Endothelial cell of umbilical vein (primary cell): ENCODE measurements around the gene ZC3HAV1L. TPM values are rescaled to one million over a fixed set of nuclear protein-coding genes. Genes with fewer than 3 reads are reported as not detected.

Experiments
- BruUV-seq: library from RNA; stranded (reverse); fragments of 400-500 nt; replicated peaks from 2 replicates; lab custom pipeline; 2021; lab: Mats Ljungman, UMichigan
- CTCF ChIA-PET: fragments of 300-600, 350-600 bp; sonication (Branson Sonifier 250); formaldehyde crosslinking; loops from one replicate; lab custom pipeline; 2021; ENCODE audit warnings: antibody characterized with exemption, inconsistent platforms; lab: Charles Lee
- POLR2A ChIA-PET: fragments of 300-600, 350-600 bp; sonication (Branson Sonifier 250); formaldehyde crosslinking; loops from one replicate; lab custom pipeline; 2021; ENCODE audit warnings: antibody characterized with exemption, inconsistent platforms; lab: Charles Lee
- DNase-seq: peaks from one replicate; pipeline ENCODE4 v3.0.0-alpha.2; 2011; ENCODE audit warnings: low read depth, low spot score
- FAIRE-seq: peaks from 2 replicates; lab custom pipeline; 2011; peaks lifted over from hg19 to GRCh38; lab: Jason Lieb, UNC
- H2AFZ ChIP-seq: 2 replicates; pipeline ENCODE4 v1.6.0; 2012; ENCODE audit warnings: low read depth, low read length, control low read depth, inconsistent platforms
- H3K27ac ChIP-seq: 2 replicates; pipeline ENCODE4 v1.5.1; 2011; ENCODE audit warnings: low read depth, mild to moderate bottlenecking, control low read depth, low read length, moderate library complexity; ENCODE audit not compliant: insufficient read depth
- H3K27me3 ChIP-seq, 2 experiments: 2 replicates each; pipeline versions ENCODE4 v1.6.0 to v1.6.1; 2011; ENCODE audit warnings: low read length in 2 of 2, mixed read lengths in 1 of 2; ENCODE audit not compliant: control insufficient read depth in 2 of 2, insufficient read depth in 2 of 2
- H3K36me3 ChIP-seq, 2 experiments: 2 replicates in 1 of 2; 3 replicates in 1 of 2; pipeline ENCODE4 v1.5.1; 2011; ENCODE audit warnings: low read length in 2 of 2, mild to moderate bottlenecking in 1 of 2, moderate library complexity in 1 of 2; ENCODE audit not compliant: control insufficient read depth in 2 of 2, insufficient read depth in 2 of 2; ENCODE audit errors: extremely low read depth in 1 of 2
- H3K4me1 ChIP-seq: 3 replicates; pipeline ENCODE4 v1.5.1; 2011; ENCODE audit warnings: mild to moderate bottlenecking, low read length; ENCODE audit not compliant: control insufficient read depth, insufficient read depth; ENCODE audit errors: extremely low read depth
- H3K4me2 ChIP-seq: 2 replicates; pipeline ENCODE4 v1.6.1; 2011; ENCODE audit warnings: low read length, control low read depth, mixed read lengths; ENCODE audit not compliant: insufficient read depth
- H3K4me3 ChIP-seq, 3 experiments: fragments of 200-600 bp in 1 of 3; sonication (generic), shearing (Covaris generic) in 1 of 3; replicated peaks in 1 of 3; 2 replicates each; pipeline ENCODE4 v1.5.1; 2011 to 2016; ENCODE audit warnings: control low read depth in 3 of 3, low read length in 3 of 3, mild to moderate bottlenecking in 2 of 3, inconsistent platforms in 1 of 3, low read depth in 1 of 3, moderate library complexity in 1 of 3; ENCODE audit not compliant: insufficient read depth in 1 of 3
- H3K79me2 ChIP-seq: 2 replicates; pipeline ENCODE4 v1.6.0; 2012; ENCODE audit warnings: low read length, inconsistent platforms; ENCODE audit not compliant: control insufficient read depth, insufficient read depth
- H3K9ac ChIP-seq: replicated peaks from 2 replicates; pipeline ENCODE3; 2011; ENCODE audit warnings: low read length, control low read depth; ENCODE audit not compliant: insufficient read depth; ENCODE audit errors: extremely low read depth
- H3K9me1 ChIP-seq: replicated peaks from 3 replicates; pipeline ENCODE4 v1.6.0; 2011; ENCODE audit warnings: mild to moderate bottlenecking, low read length; ENCODE audit not compliant: control insufficient read depth, insufficient read depth; ENCODE audit errors: extremely low read depth
- H3K9me3 ChIP-seq: replicated peaks from 2 replicates; pipeline ENCODE4 v1.5.1; 2012; ENCODE audit warnings: low read length, inconsistent platforms; ENCODE audit not compliant: control insufficient read depth, insufficient read depth
- H4K20me1 ChIP-seq: replicated peaks from 2 replicates; pipeline ENCODE3; 2011; ENCODE audit warnings: mild to moderate bottlenecking, low read length; ENCODE audit not compliant: control insufficient read depth, insufficient read depth; ENCODE audit errors: extremely low read depth
- EZH2 ChIP-seq: IDR thresholded peaks from 2 replicates; pipeline ENCODE4 v1.6.1; 2012; ENCODE audit warnings: borderline replicate concordance, low read depth, mild to moderate bottlenecking, moderate library complexity, low read length, inconsistent platforms; ENCODE audit not compliant: severe bottlenecking
- GATA2 ChIP-seq: IDR thresholded peaks from 2 replicates; pipeline ENCODE4 v1.7.0; 2011; ENCODE audit warnings: low read depth, mild to moderate bottlenecking, moderate library complexity, mixed read lengths, low read length; ENCODE audit not compliant: insufficient read length, insufficient read depth
- dilution Hi-C: fragments of 300-500 bp; cut with MboI; formaldehyde crosslinking; loops from one replicate; pipeline ENCODE4 v1.15.0; 2019; ENCODE audit warnings: low sequenced_read_pairs; ENCODE audit not compliant: extremely low pct_ligation_motif_present
- intact Hi-C: fragments of 100-400 bp; cut with micrococcal nuclease; formaldehyde crosslinking; loops from one replicate; pipeline ENCODE4 v1.10.0; 2022
- polyA plus RNA-seq, 4 experiments: library from polyadenylated mRNA; depleted of rRNA in 3 of 4; stranded (reverse) in 3 of 4; unstranded in 1 of 4; fragments of >200 nt; gene quantifications; 2 replicates each; pipeline versions ENCODE4 v1.2.1 to v1.2.3, GENCODE V29; 2011 to 2012; ENCODE audit warnings: missing spikeins in 1 of 4
- total RNA-seq: library from RNA; stranded (reverse); gene quantifications from 2 replicates; pipeline ENCODE4 v1.2.3, GENCODE V29; 2021
- TF ChIP-seq, protein P1 (sequence below): IDR thresholded peaks from 2 replicates; pipeline ENCODE4 v1.6.1; 2011; ENCODE audit not compliant: insufficient read depth, insufficient read length

ZC3HAV1L gene
- total and polyA plus RNA-seq, 2 donors (not counting 3 experiments of a cell fraction or from before 2014, with no cell fraction given): 15.9 to 25.7 TPM

GRCh38 chr7:139080905-139081304 is 45.1 kb upstream of the ZC3HAV1L start:
- intact Hi-C loops (no loop called here), dilution Hi-C loops (no loop called here)
- no peak overlapping the region for H2AFZ ChIP-seq
- H3K4me3 ChIP-seq: no peak overlapping the region
- no peak for DNase-seq
- TF ChIP-seq, protein P1, sequence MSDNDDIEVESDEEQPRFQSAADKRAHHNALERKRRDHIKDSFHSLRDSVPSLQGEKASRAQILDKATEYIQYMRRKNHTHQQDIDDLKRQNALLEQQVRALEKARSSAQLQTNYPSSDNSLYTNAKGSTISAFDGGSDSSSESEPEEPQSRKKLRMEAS: peak; percentile 12
- no peak for TF ChIP-seq GATA2
- no peaks in the 10 kb centered on the region for H4K20me1 ChIP-seq
- CTCF ChIA-PET: interaction anchor here (0.7 to 1.4 kb wide), 3 partner anchors 11 to 194 kb away, joined by 3 to 4 read pairs (median 3); no protein-coding TSS in a partner anchor
- no peak overlapping the region for H3K9ac ChIP-seq
- FAIRE-seq: no peak
- no peak overlapping the region for H3K27ac ChIP-seq
- H3K36me3 ChIP-seq: peaks cover 11 to 19% of the 10 kb centered on the region in 2 experiments
- H3K9me1 ChIP-seq: no peaks in the 10 kb centered on the region
- no peak overlapping the region for H3K4me2 ChIP-seq
- H3K9me3 ChIP-seq: no peaks in the 10 kb centered on the region
- POLR2A ChIA-PET: no interaction called here
- BruUV-seq: no TSS peak
- no peaks in the 10 kb centered on the region for H3K79me2 ChIP-seq
- no peaks in the 10 kb centered on the region for H3K27me3 ChIP-seq
- peaks cover 3% of the 10 kb centered on the region for H3K4me1 ChIP-seq

GRCh38 chr7:139079861-139080260 is 44.0 kb upstream of the ZC3HAV1L start:
- ChIA-PET POLR2A (no interaction called here), CTCF (interaction anchor here (1.4 kb wide), 1 partner anchor 10 kb away, joined by 3 read pairs; no protein-coding TSS in a partner anchor)
- H3K79me2 ChIP-seq: no peaks in the 10 kb centered on the region
- H4K20me1 ChIP-seq: no peaks in the 10 kb centered on the region
- H3K27ac ChIP-seq: no peak overlapping the region
- no peak for TF ChIP-seq EZH2
- peaks cover 5% of the 10 kb centered on the region for H3K4me1 ChIP-seq
- no peak overlapping the region for H2AFZ ChIP-seq
- no peak overlapping the region for H3K4me2 ChIP-seq
- H3K9me1 ChIP-seq: no peaks in the 10 kb centered on the region
- H3K9ac ChIP-seq: no peak overlapping the region
- no peak overlapping the region for H3K4me3 ChIP-seq
- intact Hi-C loops (no loop called here), dilution Hi-C loops (no loop called here)
- FAIRE-seq (no peak), DNase-seq (no peak)
- peaks cover 12 to 19% of the 10 kb centered on the region in 2 experiments for H3K36me3 ChIP-seq
- no peaks in the 10 kb centered on the region for H3K27me3 ChIP-seq
- H3K9me3 ChIP-seq: no peaks in the 10 kb centered on the region
- BruUV-seq: no TSS peak
